GM18870 (cell line): ENCODE results near the gene AGRP.
"Not testable (repeated sequence)": the region's sequence is repeated elsewhere in the genome, so short reads cannot be mapped to it uniquely, and the experiment has no call there.

Source experiments
- ATAC-seq: cut with Tn5 transposase; IDR thresholded peaks from one replicate; pipeline ENCODE4 v1.9.1; 2021; ENCODE audit warnings: moderate library complexity; ENCODE audit not compliant: unreplicated experiment

AGRP gene, protein sequence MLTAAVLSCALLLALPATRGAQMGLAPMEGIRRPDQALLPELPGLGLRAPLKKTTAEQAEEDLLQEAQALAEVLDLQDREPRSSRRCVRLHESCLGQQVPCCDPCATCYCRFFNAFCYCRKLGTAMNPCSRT

DNA sequence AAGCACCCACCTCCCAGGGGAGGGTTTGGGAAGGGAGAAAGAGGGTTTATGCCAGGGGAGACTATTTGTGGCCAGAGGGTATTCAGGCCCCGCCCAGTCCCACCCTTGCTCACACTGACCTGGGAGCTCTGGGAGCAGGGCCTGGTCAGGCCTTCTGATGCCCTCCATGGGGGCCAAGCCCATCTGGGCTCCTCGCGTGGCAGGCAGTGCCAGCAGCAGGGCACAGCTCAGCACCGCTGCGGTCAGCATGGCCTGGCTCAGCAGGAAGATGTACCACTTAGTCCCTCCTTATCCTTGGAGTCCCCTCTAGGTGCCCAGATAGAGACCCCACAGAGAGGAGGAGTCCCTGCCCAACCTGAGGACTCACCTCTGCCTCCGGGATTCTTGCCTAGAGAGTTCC, at the start of gene AGRP:
TSS of gene AGRP (minus strand) at position 398 of the 400 bp plus-strand sequence. CDS start at position 249, 149 bp downstream.
- ATAC-seq, result no peak

DNA sequence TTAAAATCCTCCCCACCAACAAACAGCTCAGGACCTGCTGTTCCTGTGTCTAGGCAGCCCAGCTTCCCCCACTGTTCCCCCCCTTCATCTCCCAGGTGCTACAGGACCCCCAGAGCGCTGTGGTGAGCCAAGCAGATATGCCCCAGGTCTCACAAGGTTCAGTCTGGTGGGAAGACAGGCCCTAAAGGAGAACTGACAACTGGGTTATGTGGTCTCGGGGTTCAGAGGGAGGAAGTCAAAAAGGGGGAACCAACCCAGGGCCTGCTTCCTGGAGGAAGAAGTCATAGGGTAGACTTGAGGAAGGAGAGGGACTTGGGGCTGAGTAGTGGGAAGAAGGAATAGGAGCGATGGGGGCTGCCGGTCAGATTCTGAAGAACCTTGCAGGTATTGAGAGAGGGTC, 47.9 kb upstream of the AGRP start:
- ATAC-seq, result no peak

DNA sequence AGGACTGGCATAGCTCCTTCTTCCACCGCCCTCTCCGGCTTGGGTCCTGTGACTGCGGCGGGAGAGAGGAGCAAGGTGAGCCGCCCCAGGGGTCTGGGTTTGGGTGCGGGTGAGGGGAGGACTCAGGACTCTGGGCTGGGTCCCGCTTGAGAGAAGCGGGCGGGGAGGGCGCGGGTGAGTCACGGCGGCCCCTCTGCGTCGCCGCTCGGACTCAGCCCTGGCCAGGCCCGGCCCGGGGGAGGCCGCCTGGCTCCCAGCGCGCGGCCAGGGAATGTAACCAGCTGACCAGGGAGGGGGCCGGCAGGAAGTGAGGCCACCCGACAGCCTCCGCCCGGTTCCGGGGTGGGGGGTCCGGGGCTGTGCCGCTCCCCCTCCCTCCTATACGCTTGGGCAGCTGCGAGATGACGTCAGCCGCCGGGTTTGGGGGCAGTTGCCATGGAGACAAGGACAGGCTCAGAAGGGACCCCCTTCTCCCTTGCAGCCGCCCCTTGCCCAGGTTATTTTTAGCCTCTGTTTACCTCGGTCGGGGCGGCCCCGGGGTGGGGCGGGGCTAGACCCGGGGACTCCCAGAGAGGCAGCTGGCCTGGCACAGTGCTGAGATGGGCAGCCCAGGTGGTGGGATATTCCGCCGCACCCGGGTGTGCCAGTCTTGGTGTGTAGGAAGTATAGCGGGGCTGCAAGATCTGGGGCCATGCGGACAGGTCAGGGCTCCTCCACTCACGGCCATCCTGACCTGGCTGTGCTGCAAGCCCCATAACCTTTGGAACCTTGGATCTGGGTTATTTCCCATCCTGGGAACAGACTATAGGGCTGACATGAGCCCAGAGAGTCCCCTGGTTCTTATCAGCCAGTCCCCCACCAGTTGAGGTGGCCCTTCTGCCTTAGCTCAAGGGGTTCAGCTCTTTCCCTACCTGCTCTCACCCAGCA, 46.9 kb upstream of the AGRP start:
- no peak for ATAC-seq

DNA sequence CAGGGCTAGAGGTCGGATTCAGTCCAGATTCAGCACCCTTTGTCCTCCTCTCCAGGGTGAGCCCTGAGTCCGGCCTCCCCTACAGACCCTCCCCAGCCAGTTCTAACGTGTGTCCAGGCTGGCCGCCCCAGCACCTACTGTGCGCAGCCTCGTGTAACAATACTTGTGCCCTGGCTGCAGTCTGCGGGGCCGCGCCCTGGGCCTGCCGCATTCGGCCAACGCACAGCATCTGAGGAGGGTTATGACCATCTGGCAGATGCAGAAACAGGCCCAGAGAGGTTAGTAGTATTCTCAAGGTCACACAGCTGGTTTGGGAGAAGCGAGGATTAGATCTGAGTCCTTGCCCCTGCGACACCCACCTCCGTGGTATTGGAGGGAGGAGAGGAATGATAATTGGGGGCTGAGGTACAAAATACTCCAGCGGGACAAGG, 46.2 kb upstream of the AGRP start:
- no peak for ATAC-seq

DNA sequence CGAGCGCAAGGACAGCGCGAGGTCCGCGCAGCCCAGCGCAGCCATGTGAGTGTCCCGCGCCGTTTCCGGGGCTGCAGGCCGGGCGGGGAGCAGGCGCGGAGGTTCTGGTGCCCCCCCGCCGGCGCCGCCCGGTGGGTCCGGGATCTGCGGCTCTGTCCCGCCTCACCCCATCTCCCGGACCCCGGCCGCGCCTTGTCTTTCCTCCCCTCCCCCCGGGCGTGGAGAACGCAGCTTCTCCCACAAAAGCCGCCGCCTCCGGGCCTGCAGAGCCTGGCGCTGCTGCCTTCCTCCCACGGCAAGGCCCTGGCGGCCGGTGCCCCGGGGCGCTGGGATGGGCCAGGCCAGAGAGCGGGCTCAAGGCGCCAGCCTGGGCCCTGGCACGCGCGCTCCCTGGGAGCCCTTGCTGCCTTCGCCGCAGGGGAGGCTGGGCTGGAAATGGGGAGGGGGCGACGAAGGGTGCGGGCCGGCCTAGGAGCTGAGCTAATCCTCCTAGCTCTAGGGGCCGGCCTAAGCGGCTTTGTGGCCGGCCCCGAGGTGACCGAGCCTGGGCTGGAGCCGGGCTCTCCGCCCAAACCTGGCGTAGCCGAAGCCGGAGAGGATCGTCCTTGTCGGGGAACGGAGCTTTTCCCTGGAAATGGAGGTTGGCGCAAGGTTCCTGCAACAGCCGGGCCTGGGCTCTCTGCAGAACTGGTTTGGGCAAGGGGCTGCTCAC, 45.7 kb upstream of the AGRP start:
- ATAC-seq, result no peak

DNA sequence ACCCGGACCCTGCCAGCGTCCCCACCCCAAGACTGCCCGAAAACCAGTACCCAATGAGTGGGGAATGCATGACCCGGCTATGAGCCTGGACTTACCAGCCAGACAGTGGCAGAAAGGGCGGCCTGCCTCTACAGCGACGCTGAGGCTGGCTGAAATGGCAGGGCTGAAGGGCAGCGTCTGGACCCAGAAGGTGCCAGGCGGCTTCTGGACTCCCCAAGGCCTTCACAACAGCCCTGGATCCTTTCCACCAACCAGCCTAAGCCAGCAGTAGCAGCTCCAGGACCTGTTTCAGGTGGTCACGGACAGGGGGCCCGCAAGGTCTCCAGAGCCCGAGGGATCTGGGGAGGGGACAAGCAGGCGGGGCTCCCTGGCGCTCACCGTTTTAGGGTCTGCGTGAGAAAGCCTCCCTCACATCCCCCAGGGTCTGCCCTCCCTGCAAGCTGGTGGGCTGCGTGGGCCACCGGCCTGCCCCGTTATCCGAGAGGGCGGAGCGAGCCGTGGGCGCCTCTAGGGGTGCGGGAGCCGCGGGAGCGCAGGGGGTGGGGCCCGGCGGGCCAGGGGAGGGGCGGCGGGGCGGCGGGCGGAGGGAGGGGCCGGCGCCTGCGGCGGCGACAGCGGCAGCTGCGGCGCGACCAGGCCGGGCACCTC, 45.0 kb upstream of the AGRP start, which contains the start of gene RIPOR1:
TSS of gene RIPOR1 (plus strand) at position 608 of the 648 bp plus-strand sequence. CDS start 9,618 bp downstream, outside the sequence.
- ATAC-seq, result no peak

DNA sequence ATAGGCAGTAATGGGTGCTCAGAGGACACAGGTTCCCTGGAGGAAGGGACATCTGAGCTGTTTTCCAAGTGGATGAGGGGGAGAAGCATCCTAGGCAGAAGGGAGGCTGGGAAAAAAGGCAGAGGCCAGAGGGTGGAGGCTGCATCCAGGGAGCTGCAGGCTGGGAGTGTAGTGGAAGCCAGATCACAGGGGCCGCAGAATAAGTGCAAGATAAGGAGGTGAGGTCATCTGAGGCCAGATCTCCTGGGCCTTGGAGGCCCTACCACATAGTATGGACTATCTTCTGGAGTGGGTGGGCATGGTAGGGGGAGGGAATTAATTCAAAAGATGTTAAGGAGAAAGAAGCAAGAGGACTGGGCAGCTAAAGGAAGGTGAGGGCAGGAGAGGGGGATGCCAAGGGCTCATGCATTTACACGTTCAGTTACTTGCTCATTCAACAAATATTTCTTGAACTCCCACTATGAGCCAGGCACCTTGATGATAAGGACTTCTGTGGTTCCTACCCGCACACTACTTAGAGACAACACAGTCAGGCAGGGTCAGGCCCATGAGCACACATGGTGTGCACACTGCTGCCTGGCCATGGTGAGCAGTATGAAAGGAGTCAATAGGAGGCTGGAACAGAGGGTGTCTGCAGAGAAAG, 42.9 kb upstream of the AGRP start:
- ATAC-seq, result no peak

DNA sequence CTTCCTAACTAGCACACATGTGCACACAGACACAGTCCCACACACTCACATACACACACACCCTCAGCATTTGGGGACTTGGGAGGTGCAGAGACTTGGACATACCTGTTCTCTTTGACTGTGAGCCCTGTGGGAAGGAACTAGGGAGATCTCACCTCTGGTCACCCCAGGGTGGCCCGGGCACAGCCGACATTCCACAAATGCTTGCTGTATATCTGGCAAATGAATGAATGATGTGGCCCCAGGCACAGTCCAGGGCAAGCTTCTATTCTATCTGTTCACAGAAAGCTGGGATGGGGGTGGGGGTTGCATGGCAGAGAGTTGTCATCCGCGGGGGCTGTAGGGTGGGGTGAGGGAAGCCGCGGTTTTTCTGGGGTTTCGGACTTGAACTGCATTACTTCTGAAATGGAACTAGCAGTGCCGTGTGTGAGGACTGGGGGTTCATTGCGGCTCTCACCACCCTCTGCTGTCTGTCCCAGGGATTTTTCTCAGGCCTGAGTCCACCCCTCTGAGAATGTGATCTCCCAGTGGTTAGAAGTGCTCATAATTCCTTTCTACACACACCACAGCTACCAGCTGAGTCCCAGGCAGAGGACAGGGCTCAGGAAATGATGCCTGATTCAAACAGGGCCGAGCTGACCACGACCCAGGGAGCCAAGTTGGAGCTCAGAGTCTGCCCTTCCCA, 42.0 kb upstream of the AGRP start:
- no peak for ATAC-seq

DNA sequence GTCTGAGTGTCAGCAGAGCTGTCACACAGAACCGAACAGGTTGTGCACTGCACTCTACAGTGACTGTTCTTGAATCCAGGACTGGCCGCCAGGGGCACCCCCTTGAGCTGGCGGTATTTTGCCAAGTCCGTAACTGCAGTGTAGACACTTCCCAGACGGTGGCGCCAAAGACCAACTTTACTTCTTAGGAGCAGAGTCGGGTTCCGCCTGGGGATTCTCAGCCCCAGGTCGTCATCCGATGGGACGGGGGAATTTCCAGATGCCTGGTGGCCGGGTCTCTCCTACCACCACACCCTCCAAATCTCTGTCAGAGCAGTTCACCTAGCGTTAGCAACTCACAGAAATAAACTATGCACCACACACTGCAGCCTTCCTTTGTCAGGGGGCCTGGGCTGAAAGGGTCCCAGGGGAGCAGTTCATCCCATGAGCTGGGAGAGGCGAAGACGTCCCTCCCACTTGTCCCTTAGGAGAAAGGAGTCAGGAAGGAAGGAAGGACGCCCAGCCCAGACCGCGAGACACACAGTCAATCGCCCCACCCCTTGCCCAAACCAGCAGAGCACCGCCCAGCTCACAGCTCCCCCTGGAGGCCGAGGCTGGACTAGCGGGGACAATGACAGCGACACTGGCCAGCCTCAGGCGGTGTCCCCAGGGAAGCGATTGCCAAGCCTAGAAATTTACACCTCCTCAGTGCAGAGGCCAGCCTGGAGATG, 37.9 kb upstream of the AGRP start:
- peak; percentile 61 for ATAC-seq

DNA sequence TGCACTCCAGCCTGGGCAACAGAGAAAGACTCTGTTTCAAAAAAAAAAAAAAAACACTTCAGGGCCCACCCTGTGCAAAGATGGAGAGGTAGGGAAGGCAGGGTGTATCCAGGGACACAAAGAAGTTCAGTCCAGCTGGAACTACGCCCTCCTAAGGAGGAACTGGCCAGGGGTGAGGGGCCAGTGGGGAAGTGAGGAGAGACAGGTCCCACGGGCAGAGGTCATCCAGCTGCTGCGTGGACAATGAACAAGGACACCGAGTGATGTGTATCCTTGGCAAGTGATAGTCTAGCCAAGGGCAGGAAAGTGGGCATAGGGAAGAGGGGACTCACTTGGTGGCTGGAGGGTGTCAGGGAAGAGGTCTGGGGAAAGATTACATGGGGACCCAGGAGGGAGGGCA, 35.9 kb upstream of the AGRP start:
- no peak for ATAC-seq

DNA sequence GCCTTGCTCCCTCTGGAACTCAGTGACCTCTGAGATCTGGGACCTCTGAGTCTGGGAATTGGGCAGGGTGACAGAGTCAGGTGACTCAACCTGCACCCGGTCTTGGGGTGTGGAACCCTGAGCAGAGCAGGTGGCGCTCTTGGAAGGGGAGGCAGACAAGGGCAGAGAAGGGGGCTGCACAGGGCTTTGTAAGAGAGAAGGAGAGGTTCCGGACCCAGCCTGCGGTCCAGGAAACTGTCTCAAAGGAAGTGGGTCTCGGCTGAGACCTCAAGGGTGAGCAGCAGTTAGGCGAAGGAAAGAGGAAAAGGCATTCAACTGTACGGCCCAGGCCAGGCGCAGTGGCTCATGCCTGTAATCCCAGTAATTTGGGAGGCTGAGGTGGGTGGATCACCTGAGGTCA, 35.3 kb upstream of the AGRP start:
- ATAC-seq, result no peak

DNA sequence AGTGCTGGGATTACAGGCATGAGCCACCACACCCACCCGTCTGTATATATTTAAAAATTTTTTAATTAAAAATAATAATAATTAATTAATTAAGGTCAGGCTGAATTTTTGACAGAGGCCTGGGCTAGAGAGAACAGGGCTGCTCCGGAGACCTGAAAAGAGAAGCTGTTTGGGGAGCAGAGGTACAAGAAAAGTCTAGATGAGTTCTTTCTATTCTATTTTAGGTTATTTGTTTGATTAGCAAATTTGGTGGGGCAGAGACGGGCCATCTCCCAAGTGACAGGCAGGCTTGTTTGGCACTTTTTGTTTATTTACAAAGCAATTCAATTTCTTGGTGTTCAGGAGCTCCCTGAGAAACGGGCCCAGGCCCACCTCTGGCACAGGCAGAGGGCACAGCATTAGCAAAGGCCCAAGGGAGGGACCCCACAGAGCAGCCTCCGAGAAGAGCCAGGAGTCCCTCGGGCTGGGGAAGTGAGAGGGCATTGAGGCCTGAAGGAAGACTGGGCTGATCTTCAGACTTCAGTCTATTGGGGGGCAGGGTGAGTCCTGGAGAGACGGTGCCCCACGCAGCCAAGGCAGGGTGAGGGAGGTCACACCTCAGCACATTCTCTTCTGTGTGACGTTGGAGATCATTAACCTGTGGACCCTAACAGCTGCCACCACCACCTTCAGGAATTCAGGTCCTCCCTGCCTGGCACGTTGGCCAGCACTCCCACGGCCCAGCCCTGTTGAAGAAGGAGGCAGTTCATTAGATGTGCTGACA, 34.5 kb upstream of the AGRP start:
- peak; percentile 31 for ATAC-seq

DNA sequence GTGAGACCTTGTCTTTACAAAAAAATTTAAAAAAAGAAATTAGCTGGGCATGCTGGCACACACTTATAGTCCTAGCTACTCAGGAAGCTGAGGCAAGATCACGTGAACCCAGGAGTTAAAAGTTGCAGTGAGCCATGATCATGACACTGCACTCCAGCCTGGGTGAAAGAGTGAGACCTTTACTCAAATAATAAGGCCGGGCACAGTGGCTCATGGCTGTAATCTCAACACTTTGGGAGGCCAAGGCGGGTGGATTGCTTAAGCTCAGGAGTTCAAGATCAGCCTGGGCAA, 33.8 kb upstream of the AGRP start:
- no peak for ATAC-seq

DNA sequence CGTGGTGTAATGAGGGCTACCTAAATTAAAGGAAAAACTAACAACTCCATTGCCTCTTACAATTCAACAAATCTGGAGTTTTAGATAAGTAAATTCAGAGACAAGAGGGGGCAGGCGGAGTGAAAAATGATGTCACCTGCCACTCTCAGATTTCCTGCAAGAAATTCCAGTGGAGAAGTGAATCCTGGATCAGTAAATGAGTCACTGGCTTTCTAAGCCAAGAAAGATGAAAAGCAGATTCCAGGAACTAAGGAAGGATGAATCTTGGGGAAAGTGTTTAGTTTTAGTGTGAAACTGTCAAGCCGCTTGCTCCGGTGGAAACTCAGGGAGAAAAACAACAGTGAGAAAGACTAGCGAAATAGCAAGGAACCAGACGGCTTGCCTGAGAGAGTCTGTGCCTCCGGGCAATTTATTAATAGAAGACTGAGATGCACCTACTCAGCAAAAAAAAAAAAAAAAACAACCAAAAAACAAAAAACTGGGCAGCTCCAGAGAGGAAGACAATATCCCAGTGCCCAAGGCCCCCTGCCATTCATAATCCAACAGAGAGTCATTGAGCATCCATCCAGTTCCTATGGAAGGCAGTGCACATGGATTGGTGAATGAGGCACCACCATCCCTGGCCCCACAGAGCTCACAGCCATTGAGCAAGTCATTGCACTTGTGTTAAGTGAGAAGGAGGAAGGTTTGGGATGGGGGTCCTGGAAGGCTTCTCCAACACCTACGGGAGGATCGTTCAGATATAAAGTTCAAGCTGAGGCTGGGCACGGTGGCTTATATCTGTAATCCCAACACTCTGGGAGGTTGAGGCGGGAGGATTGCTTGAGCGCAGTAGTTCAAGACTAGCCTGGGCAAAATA, 33.2 kb upstream of the AGRP start:
- ATAC-seq, result no peak

DNA sequence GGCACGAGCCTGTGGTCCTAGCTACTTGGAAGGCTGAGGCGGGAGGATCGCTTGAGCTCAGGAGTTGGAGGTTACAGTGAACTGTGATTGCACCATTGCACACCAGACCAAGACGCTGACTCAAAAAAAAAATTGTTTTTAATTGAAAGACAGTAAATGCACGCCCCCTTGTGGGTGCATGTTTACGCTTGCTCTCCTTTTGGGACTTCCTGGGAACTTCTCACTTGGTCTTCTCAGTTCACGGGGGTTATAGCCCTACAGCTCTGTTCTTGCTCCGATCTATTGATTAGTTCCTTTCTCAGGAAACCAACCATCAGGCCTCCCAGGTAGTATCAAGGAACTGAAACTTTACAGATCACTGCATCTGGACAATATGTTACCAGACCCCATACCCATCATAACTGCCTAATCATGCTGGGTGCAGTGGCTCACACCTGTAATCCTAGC, 31.1 kb upstream of the AGRP start:
- ATAC-seq, result peak; percentile 42

DNA sequence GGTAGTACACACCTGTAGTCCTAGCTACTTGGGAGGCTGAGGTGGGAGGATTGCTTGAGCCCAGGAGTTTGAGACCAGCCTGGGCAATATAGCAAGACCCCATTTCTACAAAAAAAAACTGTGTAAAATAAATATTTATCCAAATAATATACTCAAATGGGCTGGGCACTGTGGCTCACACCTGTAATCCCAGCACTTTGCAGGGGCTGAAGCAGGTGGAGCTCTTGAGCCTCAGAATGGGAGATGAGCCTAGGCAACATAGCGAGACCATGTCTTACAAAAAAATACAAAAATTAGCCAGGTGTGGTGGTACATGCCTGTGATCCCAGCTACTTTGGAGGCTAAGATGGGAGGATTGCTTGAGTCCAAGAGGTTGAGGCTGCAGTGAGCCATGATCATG, 30.5 kb upstream of the AGRP start:
- not testable (repeated sequence) for ATAC-seq

DNA sequence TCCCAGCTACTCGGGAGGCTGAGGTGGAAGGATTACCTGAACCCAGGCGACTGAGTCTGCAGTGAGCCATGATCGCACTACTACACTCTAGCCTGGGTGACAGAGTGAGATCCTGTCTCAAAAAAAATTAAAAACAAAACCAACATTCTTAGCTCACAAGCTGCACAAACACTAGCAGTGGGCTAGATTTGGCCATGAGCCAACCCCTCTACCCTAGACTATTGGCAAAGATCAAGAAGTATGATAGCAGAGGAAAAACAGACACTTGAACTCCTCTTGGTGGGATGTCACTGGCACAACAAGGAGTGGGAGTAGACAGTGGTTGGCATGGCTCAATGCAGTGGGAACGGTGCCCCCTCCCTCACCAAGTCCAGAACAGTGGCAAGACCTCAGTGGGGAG, 25.7 kb upstream of the AGRP start:
- no peak for ATAC-seq

DNA sequence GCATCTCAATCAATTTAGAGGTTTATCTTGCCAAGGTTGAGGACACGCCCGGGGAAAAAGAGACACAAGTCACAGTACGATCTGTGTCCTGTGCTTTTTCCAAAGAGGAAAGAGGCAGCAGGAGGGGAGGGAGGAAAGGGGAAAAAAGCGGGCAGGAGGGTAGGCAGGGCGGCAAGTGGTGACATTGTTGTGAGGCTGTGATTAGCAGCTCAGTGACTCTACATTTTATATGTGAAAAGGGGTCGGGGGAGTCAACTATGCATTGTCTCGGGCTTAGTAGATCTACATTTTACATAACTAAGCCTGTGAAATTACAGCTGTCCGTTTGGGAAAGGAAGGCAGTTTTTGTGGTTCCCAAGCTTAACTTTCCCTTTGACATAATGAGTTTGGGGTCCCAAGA, 23.1 kb upstream of the AGRP start:
- no peak for ATAC-seq
